Measurements from ENCODE around the gene RALGAPA1.

Gene RALGAPA1

DNA sequence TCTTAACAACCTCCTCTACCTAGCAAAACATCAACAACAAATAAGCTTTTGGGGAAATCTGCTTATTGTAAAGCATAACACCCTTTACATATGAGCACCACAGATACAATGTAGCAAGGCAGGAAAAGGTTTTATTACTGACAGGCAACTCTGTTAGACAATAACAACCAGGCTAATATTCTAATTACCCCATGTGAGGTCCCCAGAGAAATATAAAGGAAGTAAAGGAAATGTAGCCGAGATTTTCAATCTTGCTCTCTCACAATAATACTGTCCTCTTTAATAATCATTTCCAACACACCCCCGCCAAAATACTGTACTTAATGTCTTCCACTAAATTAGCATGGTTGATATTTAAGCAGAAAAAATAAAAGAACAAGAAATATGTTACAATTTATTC lies 289.1 kb downstream of the RALGAPA1 start:
- Histone ChIP-seq H3K4me1 (ENCODE audit: control insufficient read depth, insufficient read depth, low read length) (no peaks in the 10 kb centered on the region), H3K36me3 (ENCODE audit: control insufficient read depth, insufficient read depth, low read length) (no peaks in the 10 kb centered on the region), H3K4me3 (ENCODE audit: low read depth, low read length) (no peak overlapping the region), H3K9ac (ENCODE audit: low read depth, low read length) (no peak overlapping the region), H3K9me3 (ENCODE audit: control insufficient read depth, insufficient read depth, low read length) (no peaks in the 10 kb centered on the region), H3K27me3 (ENCODE audit: control insufficient read depth, insufficient read depth, low read length) (no peaks in the 10 kb centered on the region)

DNA sequence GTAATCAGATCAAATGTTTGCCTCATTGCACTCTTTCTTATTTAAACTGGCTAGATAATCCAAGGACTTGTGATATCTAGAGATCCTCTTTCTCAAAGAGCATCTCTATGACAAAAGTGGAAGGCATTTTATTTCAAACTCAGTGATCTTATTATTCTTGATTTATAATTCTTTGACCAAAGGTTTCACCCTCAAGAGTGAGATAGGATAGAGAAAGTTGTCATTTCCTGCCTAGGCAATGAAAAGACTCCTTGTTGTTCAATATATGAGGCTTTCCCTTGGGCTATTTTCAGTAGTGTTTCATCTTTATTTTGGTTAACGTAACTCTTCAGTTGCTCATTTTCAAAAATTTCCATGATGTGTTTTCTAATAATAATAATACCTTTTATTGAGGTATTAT lies 293.2 kb downstream of the RALGAPA1 start:
- no peak overlapping the region for H3K4me3 ChIP-seq (ENCODE audit: low read depth, low read length)
- no peaks in the 10 kb centered on the region for H3K4me1 ChIP-seq (ENCODE audit: control insufficient read depth, insufficient read depth, low read length)
- H3K36me3 ChIP-seq (ENCODE audit: control insufficient read depth, insufficient read depth, low read length), result no peaks in the 10 kb centered on the region
- no peaks in the 10 kb centered on the region for H3K27me3 ChIP-seq (ENCODE audit: control insufficient read depth, insufficient read depth, low read length)
- no peak overlapping the region for H3K9ac ChIP-seq (ENCODE audit: low read depth, low read length)
- H3K9me3 ChIP-seq (ENCODE audit: control insufficient read depth, insufficient read depth, low read length), result no peaks in the 10 kb centered on the region

DNA sequence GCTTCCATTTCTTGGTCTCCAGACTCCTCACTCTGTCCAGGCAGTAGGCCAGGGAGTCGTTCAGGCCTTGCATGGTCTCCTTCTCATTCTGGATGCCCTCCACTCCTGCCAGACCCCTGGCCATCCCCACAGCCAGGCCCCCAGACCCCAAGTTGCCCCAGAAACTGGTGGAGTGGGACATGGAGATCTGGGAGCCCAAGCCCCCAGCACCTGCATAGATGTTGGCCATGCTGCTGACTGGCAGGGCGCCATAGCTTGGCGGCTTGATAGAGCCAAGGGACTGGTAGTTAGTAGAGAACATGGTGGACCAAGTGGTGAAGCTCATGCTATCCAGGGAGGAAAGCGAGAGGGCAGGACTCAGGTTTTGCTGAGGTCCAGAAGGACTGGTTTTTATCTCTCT lies 296.3 kb downstream of the RALGAPA1 start:
- Histone ChIP-seq H3K4me1 (ENCODE audit: control insufficient read depth, insufficient read depth, low read length) (no peaks in the 10 kb centered on the region), H3K27me3 (ENCODE audit: control insufficient read depth, insufficient read depth, low read length) (no peaks in the 10 kb centered on the region), H3K9me3 (ENCODE audit: control insufficient read depth, insufficient read depth, low read length) (no peaks in the 10 kb centered on the region), H3K36me3 (ENCODE audit: control insufficient read depth, insufficient read depth, low read length) (no peaks in the 10 kb centered on the region), H3K9ac (ENCODE audit: low read depth, low read length) (no peak overlapping the region), H3K4me3 (ENCODE audit: low read depth, low read length) (no peak overlapping the region)

DNA sequence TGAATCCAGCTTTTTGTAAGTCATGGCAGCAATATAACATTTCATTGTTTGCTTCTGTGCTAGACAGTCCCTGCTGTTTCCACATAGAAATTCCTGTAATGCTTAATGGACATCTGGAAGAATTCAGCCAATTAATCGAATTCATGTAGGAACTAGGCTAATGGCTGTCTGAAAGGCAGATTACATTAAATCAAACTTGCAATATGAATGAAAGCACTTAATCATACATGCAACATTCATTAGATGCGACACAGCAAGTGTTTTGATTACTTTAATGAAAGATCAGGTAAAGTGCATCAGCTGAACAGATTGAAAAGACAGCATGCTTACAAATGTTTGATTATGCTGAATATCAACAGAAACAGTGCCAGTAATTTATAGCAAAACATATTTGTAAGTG lies 299.2 kb downstream of the RALGAPA1 start:
- Histone ChIP-seq H3K4me3 (ENCODE audit: low read depth, low read length) (no peak overlapping the region), H3K9ac (ENCODE audit: low read depth, low read length) (no peak overlapping the region), H3K4me1 (ENCODE audit: control insufficient read depth, insufficient read depth, low read length) (no peaks in the 10 kb centered on the region)

DNA sequence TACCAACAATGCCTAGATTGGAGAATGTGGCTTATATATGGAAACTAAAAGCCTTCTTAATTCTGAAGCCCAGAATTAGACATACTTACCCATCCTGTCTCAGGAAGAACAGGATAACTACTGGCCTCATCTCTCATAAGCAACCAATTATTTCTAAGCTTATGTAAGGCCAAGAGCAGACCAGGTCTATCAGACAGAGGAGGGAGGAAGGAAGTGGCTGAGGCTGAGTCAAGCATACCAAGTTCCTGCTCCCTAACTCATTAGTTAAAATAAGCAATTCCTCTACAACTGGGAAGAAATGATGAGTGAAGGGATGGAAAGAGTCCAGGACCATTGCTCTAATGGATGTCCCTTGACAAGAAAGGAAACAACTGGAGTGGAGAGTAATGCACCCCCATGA lies 302.2 kb downstream of the RALGAPA1 start:
- no peaks in the 10 kb centered on the region for H3K4me1 ChIP-seq (ENCODE audit: control insufficient read depth, insufficient read depth, low read length)
- H3K9ac ChIP-seq (ENCODE audit: low read depth, low read length), result no peak overlapping the region
- H3K36me3 ChIP-seq (ENCODE audit: control insufficient read depth, insufficient read depth, low read length), result no peaks in the 10 kb centered on the region
- no peaks in the 10 kb centered on the region for H3K27me3 ChIP-seq (ENCODE audit: control insufficient read depth, insufficient read depth, low read length)
- H3K4me3 ChIP-seq (ENCODE audit: low read depth, low read length), result no peak overlapping the region
- no peaks in the 10 kb centered on the region for H3K9me3 ChIP-seq (ENCODE audit: control insufficient read depth, insufficient read depth, low read length)

More for the DNA sequence above, 299.2 kb downstream of the RALGAPA1 start:
- Histone ChIP-seq H3K36me3 (ENCODE audit: control insufficient read depth, insufficient read depth, low read length) (no peaks in the 10 kb centered on the region), H3K9me3 (ENCODE audit: control insufficient read depth, insufficient read depth, low read length) (no peaks in the 10 kb centered on the region), H3K27me3 (ENCODE audit: control insufficient read depth, insufficient read depth, low read length) (no peaks in the 10 kb centered on the region)

DNA sequence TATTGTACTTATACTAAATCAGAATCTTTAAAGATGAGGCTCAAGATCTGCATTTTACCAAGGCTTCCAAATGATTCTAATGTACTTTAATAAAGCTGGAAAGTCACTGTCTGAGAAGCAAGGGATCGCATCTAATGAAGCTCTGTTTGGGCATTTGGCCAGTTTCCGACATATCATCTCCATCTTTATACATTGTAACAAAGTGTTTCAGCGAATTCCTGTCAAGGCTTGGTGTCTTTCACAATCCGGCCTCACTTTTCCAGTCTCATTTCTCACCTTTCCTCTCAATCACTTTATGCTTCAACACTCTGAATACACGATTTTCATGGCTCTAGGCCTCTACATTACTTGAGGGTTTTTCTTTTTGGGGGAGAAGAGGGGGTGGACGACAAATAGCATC lies 302.6 kb downstream of the RALGAPA1 start:
- Histone ChIP-seq H3K27me3 (ENCODE audit: control insufficient read depth, insufficient read depth, low read length) (no peaks in the 10 kb centered on the region), H3K9me3 (ENCODE audit: control insufficient read depth, insufficient read depth, low read length) (no peaks in the 10 kb centered on the region), H3K36me3 (ENCODE audit: control insufficient read depth, insufficient read depth, low read length) (no peaks in the 10 kb centered on the region), H3K4me3 (ENCODE audit: low read depth, low read length) (no peak overlapping the region), H3K9ac (ENCODE audit: low read depth, low read length) (no peak overlapping the region), H3K4me1 (ENCODE audit: control insufficient read depth, insufficient read depth, low read length) (no peaks in the 10 kb centered on the region)

DNA sequence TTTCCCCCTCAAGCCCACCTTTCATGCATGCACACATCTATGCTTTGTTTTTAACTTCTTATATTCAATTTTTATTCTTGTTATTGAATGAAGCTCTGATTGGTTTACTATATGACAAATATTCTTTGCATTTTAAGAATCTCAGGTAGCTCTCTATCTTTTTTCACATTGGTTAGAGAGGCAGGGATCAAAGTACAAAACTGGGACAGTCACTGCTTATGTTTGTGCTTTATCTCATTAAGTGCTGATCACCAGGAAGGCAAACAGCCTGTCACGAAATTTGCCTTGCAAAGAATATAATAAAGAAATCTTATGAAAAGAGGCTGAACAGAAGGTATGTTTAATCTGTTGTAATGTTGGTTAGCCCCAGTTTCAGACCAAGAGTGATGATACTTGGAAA lies 304.8 kb downstream of the RALGAPA1 start:
- Histone ChIP-seq H3K9ac (ENCODE audit: low read depth, low read length) (no peak overlapping the region), H3K27me3 (ENCODE audit: control insufficient read depth, insufficient read depth, low read length) (no peaks in the 10 kb centered on the region), H3K4me1 (ENCODE audit: control insufficient read depth, insufficient read depth, low read length) (no peaks in the 10 kb centered on the region), H3K9me3 (ENCODE audit: control insufficient read depth, insufficient read depth, low read length) (no peaks in the 10 kb centered on the region), H3K4me3 (ENCODE audit: low read depth, low read length) (no peak overlapping the region), H3K36me3 (ENCODE audit: control insufficient read depth, insufficient read depth, low read length) (no peaks in the 10 kb centered on the region)

DNA sequence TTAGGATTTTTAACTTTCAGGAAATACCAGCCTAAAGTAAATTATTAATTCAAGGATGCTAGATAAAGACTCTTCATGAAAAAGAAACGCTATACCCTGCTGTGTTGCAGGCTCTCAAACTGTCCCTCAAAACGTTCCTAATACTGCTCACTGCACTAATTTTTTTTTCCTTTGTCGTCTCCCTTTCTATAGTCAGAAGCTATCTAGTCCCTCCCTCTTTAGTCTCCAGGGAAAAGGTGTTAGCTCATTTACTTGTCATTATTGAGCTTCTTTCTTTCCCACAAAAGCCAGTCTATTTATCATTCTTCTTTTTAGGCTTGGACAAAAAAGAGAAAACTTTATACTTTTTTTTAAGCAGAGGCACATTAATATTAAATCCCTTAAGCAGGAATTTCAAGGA lies 305.4 kb downstream of the RALGAPA1 start:
- no peaks in the 10 kb centered on the region for H3K9me3 ChIP-seq (ENCODE audit: control insufficient read depth, insufficient read depth, low read length)
- no peaks in the 10 kb centered on the region for H3K4me1 ChIP-seq (ENCODE audit: control insufficient read depth, insufficient read depth, low read length)
- no peaks in the 10 kb centered on the region for H3K27me3 ChIP-seq (ENCODE audit: control insufficient read depth, insufficient read depth, low read length)
- H3K9ac ChIP-seq (ENCODE audit: low read depth, low read length), result no peak overlapping the region
- no peaks in the 10 kb centered on the region for H3K36me3 ChIP-seq (ENCODE audit: control insufficient read depth, insufficient read depth, low read length)
- no peak overlapping the region for H3K4me3 ChIP-seq (ENCODE audit: low read depth, low read length)

DNA sequence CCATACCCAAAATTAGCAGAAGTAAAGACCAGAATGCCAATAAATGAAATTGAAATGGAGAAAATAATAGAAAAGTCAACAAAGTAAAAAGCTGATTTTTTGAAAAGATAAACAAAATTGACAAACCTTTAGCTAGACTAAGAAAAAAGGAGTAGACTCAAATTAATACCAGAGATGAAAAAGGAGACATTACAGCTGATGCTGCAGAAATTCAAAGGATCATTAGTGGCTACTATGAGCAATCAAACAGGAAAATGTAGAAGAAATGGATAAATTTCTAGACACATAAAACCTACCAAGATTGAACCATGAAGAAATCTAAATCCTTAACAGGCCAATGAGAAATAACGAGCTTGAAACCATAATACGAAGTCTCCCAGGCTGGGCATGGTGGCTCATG lies 309.9 kb downstream of the RALGAPA1 start:
- H3K4me3 ChIP-seq (ENCODE audit: low read depth, low read length), result no peak overlapping the region
- no peaks in the 10 kb centered on the region for H3K4me1 ChIP-seq (ENCODE audit: control insufficient read depth, insufficient read depth, low read length)
- no peaks in the 10 kb centered on the region for H3K36me3 ChIP-seq (ENCODE audit: control insufficient read depth, insufficient read depth, low read length)
- no peak overlapping the region for H3K9ac ChIP-seq (ENCODE audit: low read depth, low read length)
- no peaks in the 10 kb centered on the region for H3K9me3 ChIP-seq (ENCODE audit: control insufficient read depth, insufficient read depth, low read length)
- no peaks in the 10 kb centered on the region for H3K27me3 ChIP-seq (ENCODE audit: control insufficient read depth, insufficient read depth, low read length)

DNA sequence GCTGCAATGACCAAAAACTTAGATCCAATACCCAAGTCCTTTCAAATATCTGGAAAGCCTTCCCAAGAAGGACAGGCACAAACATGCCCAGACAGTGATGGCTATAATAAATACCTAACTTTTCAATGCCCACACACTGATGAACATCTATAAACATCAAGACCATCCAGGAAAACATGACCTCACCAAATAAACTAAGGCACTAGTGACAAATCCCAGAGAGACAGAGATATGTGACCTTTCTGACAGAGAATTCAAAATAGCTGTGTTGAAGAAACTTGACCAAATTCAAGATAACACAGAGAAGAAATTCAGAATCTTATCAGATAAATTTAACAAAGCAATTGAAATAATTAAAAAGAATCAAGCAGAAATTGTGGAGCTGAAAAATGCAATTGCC lies 313.8 kb downstream of the RALGAPA1 start:
- Histone ChIP-seq H3K27me3 (ENCODE audit: control insufficient read depth, insufficient read depth, low read length) (no peaks in the 10 kb centered on the region), H3K9ac (ENCODE audit: low read depth, low read length) (no peak overlapping the region), H3K4me3 (ENCODE audit: low read depth, low read length) (no peak overlapping the region), H3K9me3 (ENCODE audit: control insufficient read depth, insufficient read depth, low read length) (no peaks in the 10 kb centered on the region), H3K36me3 (ENCODE audit: control insufficient read depth, insufficient read depth, low read length) (no peaks in the 10 kb centered on the region), H3K4me1 (ENCODE audit: control insufficient read depth, insufficient read depth, low read length) (no peaks in the 10 kb centered on the region)

DNA sequence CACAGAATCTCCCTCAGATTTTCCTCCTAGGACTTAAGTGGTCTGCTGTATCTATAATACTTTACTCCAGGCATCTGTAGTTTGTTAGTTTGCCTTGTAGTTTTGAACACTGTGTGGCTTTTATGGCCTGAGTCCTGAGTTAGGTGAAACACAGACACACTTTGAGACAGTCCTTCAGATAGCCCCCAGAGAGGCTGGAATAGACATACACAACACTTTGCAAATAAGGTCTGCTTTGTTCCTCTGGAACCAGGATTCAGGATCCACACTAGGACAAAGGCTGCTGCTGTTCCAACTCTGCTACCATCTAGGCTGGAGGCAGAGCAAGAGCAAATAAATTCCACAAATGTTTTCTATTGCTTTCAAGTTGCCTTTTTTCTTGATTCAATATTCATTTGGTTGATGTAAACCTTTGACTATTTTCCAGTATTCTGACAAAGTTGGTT lies 316.5 kb downstream of the RALGAPA1 start:
- H3K36me3 ChIP-seq (ENCODE audit: control insufficient read depth, insufficient read depth, low read length), result no peaks in the 10 kb centered on the region
- H3K4me1 ChIP-seq (ENCODE audit: control insufficient read depth, insufficient read depth, low read length), result no peaks in the 10 kb centered on the region
- H3K27me3 ChIP-seq (ENCODE audit: control insufficient read depth, insufficient read depth, low read length), result no peaks in the 10 kb centered on the region
- H3K9ac ChIP-seq (ENCODE audit: low read depth, low read length), result no peak overlapping the region
- H3K9me3 ChIP-seq (ENCODE audit: control insufficient read depth, insufficient read depth, low read length), result no peaks in the 10 kb centered on the region
- H3K4me3 ChIP-seq (ENCODE audit: low read depth, low read length), result no peak overlapping the region

All from iPS-15b (cell line).